KMS-11 (cell line): ENCODE results near the gene CCSER2.
"Not testable (repeated sequence)": the region's sequence is repeated elsewhere in the genome, so short reads cannot be mapped to it uniquely, and the experiment has no call there.

Experiments used
- H2AFZ ChIP-seq: fragments of 200-600 bp; sonication (generic); 2 replicates; pipeline ENCODE4 v1.6.1; 2016; ENCODE audit warnings: antibody characterized with exemption, mixed run types, low read depth
- H3K27ac ChIP-seq: fragments of 200-600 bp; sonication (generic); 2 replicates; pipeline ENCODE4 v1.6.1; 2016; ENCODE audit warnings: mild to moderate bottlenecking, mixed run types
- H3K27me3 ChIP-seq: fragments of 200-600 bp; sonication (generic); 2 replicates; pipeline ENCODE4 v1.6.1; 2017; ENCODE audit warnings: mild to moderate bottlenecking, low read depth, mixed run types, moderate library complexity; ENCODE audit not compliant: insufficient read depth
- H3K36me3 ChIP-seq: fragments of 200-600 bp; sonication (generic); 2 replicates; pipeline ENCODE4 v1.6.1; 2017; ENCODE audit warnings: mild to moderate bottlenecking, mixed run types; ENCODE audit not compliant: insufficient read depth
- H3K4me1 ChIP-seq: fragments of 200-600 bp; sonication (generic); 2 replicates; pipeline ENCODE4 v1.6.1; 2016; ENCODE audit warnings: mild to moderate bottlenecking, low read depth, mixed run types; ENCODE audit not compliant: poor library complexity, severe bottlenecking
- H3K4me2 ChIP-seq: fragments of 200-600 bp; sonication (generic); 2 replicates; pipeline ENCODE4 v1.7.0; 2016; ENCODE audit warnings: mild to moderate bottlenecking, mixed run types
- H3K4me3 ChIP-seq: fragments of 200-600 bp; sonication (generic); IDR thresholded peaks from 2 replicates; pipeline ENCODE4 v1.6.1; 2017; ENCODE audit warnings: low read depth, low read length, mixed read lengths; ENCODE audit not compliant: insufficient read depth
- H3K79me2 ChIP-seq: fragments of 200-600 bp; sonication (generic); 2 replicates; pipeline ENCODE4 v1.6.1; 2016; ENCODE audit warnings: low read depth, mixed run types; ENCODE audit not compliant: insufficient read depth
- H3K9ac ChIP-seq: fragments of 200-600 bp; sonication (generic); 2 replicates; pipeline ENCODE4 v1.6.1; 2016; ENCODE audit warnings: mild to moderate bottlenecking, mixed run types
- H4K20me1 ChIP-seq: fragments of 200-600 bp; sonication (generic); 2 replicates; pipeline ENCODE4 v1.6.1; 2016; ENCODE audit warnings: mild to moderate bottlenecking, mixed run types; ENCODE audit not compliant: insufficient read depth
- TF ChIP-seq, protein P1 (sequence below): fragments of 200-600 bp; sonication (generic); conservative IDR thresholded peaks from 2 replicates; pipeline ENCODE4 v1.6.1; 2017; ENCODE audit warnings: low read depth, mild to moderate bottlenecking, antibody characterized with exemption, low read length, moderate library complexity, mixed read lengths

Gene CCSER2

GRCh38 chr10:84447701-84448400 is 119.5 kb downstream of the CCSER2 start:
- H3K4me2 ChIP-seq, result no peak overlapping the region
- no peaks in the 10 kb centered on the region for H3K4me1 ChIP-seq
- H2AFZ ChIP-seq, result no peak overlapping the region
- no peaks in the 10 kb centered on the region for H3K79me2 ChIP-seq
- H3K36me3 ChIP-seq, result no peaks in the 10 kb centered on the region
- H3K27me3 ChIP-seq, result no peaks in the 10 kb centered on the region
- H4K20me1 ChIP-seq, result no peaks in the 10 kb centered on the region
- no peak overlapping the region for H3K27ac ChIP-seq
- no peak overlapping the region for H3K9ac ChIP-seq
- TF ChIP-seq, protein P1, sequence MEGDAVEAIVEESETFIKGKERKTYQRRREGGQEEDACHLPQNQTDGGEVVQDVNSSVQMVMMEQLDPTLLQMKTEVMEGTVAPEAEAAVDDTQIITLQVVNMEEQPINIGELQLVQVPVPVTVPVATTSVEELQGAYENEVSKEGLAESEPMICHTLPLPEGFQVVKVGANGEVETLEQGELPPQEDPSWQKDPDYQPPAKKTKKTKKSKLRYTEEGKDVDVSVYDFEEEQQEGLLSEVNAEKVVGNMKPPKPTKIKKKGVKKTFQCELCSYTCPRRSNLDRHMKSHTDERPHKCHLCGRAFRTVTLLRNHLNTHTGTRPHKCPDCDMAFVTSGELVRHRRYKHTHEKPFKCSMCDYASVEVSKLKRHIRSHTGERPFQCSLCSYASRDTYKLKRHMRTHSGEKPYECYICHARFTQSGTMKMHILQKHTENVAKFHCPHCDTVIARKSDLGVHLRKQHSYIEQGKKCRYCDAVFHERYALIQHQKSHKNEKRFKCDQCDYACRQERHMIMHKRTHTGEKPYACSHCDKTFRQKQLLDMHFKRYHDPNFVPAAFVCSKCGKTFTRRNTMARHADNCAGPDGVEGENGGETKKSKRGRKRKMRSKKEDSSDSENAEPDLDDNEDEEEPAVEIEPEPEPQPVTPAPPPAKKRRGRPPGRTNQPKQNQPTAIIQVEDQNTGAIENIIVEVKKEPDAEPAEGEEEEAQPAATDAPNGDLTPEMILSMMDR, result no peak
- no peak overlapping the region for H3K4me3 ChIP-seq

- not testable (repeated sequence) for H3K4me1 ChIP-seq, H3K27ac ChIP-seq, H3K4me3 ChIP-seq, H2AFZ ChIP-seq, H3K9ac ChIP-seq, H3K27me3 ChIP-seq, H4K20me1 ChIP-seq, H3K79me2 ChIP-seq, H3K4me2 ChIP-seq, H3K36me3 ChIP-seq
Observed at GRCh38 chr10:84449351-84449750, 121.0 kb downstream of the CCSER2 start.

GRCh38 chr10:84452003-84452402 is 123.6 kb downstream of the CCSER2 start:
- no peak overlapping the region for H2AFZ ChIP-seq
- H3K27ac ChIP-seq, result no peak overlapping the region
- H4K20me1 ChIP-seq, result no peaks in the 10 kb centered on the region
- H3K79me2 ChIP-seq, result no peaks in the 10 kb centered on the region
- no peak overlapping the region for H3K4me2 ChIP-seq
- no peak overlapping the region for H3K9ac ChIP-seq
- H3K4me1 ChIP-seq, result no peaks in the 10 kb centered on the region
- no peaks in the 10 kb centered on the region for H3K27me3 ChIP-seq
- peaks cover 3% of the 10 kb centered on the region; the same call in 1 of the 2 replicates for H3K36me3 ChIP-seq
- no peak overlapping the region for H3K4me3 ChIP-seq
- TF ChIP-seq, protein P1, result no peak

DNA sequence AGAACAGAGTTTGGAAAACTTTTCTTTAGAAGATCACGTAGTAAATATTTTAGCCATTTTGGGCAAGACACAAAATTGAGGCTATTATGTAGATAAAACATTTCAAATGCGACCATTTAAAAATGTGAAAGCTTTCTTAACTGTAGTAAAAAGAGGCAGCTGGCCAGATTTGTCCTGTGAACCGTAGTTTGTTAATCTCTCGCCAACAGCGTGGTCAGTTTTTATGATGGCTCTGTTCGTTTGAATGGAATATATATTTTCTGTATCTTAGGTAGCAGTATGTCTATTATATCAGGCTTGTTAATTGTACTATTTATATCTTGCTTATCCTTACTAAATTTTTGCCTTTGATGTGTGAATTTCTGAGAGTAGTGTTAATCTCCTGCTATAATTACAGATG is 124.9 kb downstream of the CCSER2 start:
- no peak overlapping the region for H3K4me3 ChIP-seq
- H3K79me2 ChIP-seq, result no peaks in the 10 kb centered on the region
- H4K20me1 ChIP-seq, result no peaks in the 10 kb centered on the region
- no peak overlapping the region for H3K9ac ChIP-seq
- H3K36me3 ChIP-seq, result peaks cover 3% of the 10 kb centered on the region; the same call in 1 of the 2 replicates
- TF ChIP-seq, protein P1, result no peak
- no peak overlapping the region for H2AFZ ChIP-seq
- no peaks in the 10 kb centered on the region for H3K27me3 ChIP-seq
- H3K27ac ChIP-seq, result no peak overlapping the region
- no peak overlapping the region for H3K4me2 ChIP-seq
- no peaks in the 10 kb centered on the region for H3K4me1 ChIP-seq

DNA sequence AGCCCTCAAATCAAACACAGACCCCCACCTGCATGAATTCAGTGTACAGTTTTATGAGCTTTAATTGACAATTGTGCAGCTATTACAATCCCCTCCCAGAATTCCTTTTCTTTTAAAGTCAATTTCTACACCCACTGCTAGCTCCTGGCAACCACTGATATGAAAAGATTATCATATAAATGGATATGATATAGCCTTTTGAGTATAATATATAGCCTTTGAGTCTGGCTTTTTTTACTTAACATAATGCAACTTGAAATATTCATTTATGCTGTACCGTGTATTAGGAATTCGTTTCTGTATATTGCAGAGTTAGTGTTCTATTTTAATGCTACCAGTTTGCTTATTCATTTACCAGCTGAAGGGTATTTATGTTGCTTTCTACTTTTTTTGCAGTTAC is 127.7 kb downstream of the CCSER2 start:
- Histone ChIP-seq H3K4me3 (no peak overlapping the region), H4K20me1 (no peaks in the 10 kb centered on the region), H3K4me2 (no peak overlapping the region), H3K9ac (no peak overlapping the region), H3K36me3 (peaks cover 3% of the 10 kb centered on the region; the same call in 1 of the 2 replicates), H3K27ac (no peak overlapping the region), H3K79me2 (no peaks in the 10 kb centered on the region), H2AFZ (no peak overlapping the region), H3K4me1 (no peaks in the 10 kb centered on the region), H3K27me3 (no peaks in the 10 kb centered on the region)
- TF ChIP-seq, protein P1, result no peak
